GM18907 (cell line): ENCODE measurements around the gene CDH23.

Experiments
- ATAC-seq: cut with Tn5 transposase; IDR thresholded peaks from one replicate; pipeline ENCODE4 v1.9.1; 2021; ENCODE audit warnings: mild to moderate bottlenecking, moderate library complexity; ENCODE audit not compliant: unreplicated experiment

Gene CDH23

DNA sequence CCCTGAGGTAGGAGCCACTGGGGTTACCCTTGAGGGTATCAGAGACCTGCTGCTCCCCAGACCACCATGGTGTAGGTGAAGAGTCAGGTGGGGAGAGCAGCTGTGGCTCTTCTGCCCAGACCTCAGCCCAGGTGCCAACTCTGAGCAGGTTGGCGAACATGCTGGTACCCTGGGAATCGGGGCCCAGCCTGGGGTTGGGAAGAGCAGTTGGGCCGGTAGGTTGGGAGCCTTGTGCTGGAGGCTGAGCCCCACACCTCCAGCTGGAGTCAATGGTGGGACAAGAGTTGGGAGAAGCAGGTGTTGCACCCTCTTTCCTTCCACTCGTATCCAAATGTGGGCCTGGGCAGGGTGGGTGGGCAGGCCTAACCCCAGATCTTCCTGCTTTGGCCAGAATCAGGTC lies 114.5 kb downstream of the CDH23 start:
- ATAC-seq: no peak

DNA sequence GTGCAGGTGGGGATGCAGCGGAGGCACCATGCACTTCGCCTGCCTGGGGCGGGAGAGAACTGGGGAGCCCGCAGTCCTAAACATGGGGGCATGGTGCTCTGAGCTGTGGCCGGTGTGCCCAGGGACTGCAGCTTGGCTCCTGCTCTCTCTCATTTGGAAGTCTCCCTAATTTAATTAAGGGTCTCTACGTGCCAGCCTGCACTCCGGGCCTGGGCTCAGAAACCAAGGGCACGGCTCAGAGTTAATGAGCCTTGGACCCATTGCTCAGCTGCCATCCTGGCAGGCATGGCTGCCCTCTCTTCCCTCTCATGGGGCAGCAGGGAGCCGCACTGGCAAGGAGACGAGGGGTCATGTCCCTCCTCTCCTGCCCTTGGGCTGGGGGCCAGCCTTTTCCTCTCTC lies 115.6 kb downstream of the CDH23 start:
- no peak for ATAC-seq

DNA sequence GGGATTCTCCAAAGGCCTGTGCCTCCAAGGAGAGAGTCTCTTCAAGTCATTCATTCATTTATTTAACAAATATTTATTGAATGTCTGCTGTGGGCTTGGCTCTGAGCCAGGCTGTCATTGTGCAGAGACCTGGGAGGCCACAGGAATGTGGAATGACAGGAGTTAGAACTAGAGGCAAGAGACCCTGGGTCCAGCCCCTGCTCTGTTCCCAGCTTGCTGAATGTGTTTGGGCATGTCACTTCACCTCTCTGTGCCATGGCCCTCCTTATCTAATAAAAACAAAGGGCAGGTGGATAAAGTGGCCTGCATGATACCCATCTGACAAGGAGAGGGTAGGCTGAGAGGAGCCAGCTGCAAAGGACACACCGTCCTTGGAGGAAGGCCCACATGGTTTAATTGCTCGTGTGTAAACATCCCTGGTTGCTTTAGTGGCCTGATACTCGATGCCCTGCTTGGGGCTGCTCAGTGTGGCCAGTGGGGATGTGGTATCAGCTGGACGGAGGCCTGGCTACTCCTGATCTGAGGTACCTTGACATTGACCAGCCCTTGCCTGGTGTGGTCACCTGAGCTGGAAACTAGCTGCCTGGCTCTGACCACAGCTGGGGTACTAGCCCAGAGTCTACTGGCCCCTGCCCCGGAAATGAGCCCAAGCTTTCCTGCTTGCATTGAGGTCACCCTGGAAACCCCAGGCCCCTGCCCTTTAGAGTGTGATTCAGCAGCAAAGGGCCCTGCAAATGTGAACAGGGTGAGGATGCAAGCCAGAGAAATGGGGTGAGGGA lies 116.2 kb downstream of the CDH23 start:
- ATAC-seq: no peak

DNA sequence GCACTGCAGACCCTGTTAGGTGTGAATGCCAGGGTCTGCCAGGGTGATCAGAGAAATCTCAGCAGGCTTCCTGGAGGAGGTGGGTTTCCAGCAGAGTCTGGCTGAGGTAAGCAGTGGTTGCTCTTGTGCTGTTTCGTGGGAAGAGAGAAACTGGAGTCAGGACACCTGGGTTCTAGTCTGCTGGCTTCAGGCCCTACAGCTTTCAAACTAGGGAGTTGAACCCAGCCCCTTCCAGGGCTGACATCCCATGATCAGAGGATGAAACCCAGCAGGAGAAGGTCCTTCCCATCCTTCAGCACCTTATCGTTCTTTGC lies 116.8 kb downstream of the CDH23 start:
- ATAC-seq: no peak

DNA sequence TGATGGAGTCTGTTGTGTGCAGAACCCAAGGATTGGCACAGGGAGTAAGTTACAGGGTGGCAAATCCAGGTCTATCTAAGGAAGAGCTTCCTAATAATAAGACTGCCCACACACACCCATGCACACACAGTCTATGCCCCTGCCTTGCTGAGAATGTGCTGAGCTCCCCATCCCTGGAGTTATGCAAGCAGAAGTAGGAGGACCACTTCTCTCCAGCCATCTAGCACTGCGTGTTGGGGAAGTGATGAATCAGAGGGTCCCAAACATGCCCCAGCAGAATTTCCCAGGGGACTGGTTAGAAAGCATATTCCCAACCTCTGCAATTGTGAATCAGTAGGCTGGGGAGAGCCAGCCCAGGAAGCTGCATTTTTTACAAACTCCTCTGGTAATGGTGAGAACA lies 117.2 kb downstream of the CDH23 start:
- ATAC-seq: no peak

DNA sequence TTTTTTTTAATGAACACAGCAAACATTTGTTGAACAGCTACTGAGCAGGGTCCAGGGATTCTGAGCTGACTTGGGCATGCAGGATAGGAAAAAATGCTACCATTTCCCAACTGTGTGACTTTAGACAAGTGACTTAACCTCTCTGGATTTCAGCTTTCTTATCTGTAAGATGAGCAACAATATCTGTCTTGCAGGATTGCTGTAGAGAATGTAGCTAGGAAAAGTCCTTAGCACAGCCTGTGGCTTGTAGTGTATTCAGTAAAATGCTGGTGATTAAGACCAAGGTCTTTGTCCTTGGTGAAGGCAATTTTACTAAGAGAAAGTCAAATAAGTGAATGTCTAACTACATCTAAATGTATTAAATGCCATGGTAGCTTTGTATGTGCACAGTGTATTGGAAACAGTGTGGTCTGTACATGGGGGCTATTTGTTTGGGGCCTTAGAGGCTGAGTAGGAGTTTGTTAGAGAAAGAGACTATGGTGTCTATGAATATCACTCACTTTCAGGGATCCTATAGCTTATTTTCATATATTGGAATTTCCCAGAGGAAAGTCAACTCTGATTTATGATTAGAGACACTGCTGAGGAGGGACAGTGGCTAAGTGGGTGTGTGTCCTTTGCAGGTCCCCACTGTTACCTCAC lies 118.9 kb downstream of the CDH23 start:
- no peak for ATAC-seq

DNA sequence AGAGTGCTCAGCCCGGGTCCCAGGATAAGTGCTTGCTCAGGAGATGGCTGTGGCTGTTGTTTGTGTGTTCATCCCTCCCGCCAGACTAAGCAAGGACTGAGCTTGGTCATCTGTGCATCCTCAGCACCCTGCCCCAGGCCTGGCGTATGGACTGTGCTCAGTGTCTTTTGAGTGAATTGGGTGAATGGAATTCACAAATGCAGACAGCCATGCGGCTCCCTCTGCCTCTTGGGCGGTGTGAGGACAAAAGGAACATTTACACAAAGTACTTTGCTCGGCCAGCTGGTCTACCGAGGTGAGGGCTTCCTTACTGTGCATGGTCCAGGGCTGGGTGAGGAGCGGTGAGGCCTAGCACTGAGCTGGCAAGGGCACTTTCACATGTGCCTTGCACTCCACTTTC lies 120.2 kb downstream of the CDH23 start:
- ATAC-seq: no peak

DNA sequence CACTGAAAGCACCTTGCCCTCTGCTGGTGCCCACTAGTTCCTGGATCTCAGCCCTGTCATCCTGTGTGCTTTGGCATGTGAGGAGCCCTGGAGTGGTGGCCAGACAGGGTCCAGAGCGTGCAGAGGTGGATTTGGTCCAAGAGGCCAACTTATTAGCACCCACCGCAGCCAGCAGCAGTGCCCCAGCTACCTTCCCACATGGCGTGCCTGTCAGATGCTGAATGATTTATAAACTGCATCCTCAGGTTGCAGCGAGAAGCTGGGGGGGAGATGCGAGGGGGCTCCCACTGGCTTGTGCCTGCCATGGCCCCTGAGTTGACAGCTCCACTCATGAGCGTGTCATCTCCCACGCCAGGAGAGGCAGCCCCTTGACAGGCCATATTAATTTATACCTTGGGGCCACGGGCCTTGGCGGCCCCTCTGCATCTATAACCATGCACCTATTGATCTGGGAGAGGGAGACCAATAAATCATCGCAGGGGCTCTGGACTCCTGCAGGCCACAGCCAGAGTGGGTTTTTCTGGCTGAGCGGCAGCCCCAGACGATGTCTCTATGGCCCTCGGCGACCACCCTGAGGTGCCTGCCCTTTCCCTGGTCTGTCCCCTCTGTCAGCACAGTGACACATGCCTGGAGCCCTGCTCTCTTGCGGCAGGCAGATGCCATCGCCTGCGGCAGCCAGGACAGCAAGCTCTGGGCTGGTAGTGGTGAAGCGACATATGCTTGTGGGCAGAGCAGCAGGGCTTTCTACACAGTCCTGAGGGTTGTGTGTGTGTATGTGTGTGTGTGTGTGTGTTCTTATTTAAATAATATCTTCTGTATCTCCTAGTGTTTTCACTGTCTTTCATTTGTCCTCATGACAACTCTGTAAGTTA lies 120.8 kb downstream of the CDH23 start:
- no peak for ATAC-seq

DNA sequence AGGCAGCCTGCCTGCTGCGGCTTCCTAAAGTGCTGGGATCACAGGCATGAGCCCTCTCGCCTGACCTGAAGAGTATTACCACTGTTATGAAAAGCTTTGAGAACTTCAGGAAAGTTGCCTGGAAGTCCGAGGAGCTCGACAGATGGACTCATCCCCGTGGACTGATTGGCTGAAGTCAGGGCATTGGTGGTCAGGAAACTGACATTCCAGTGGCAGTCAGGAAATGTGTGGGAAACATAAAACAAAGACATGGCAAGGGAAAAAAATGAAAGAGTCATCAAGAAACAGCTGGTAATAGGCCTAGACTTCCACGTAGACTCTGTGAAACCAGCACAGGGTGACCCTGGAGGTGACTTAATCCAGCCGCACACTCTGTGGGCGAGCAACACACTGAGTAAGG lies 123.3 kb downstream of the CDH23 start:
- no peak for ATAC-seq

DNA sequence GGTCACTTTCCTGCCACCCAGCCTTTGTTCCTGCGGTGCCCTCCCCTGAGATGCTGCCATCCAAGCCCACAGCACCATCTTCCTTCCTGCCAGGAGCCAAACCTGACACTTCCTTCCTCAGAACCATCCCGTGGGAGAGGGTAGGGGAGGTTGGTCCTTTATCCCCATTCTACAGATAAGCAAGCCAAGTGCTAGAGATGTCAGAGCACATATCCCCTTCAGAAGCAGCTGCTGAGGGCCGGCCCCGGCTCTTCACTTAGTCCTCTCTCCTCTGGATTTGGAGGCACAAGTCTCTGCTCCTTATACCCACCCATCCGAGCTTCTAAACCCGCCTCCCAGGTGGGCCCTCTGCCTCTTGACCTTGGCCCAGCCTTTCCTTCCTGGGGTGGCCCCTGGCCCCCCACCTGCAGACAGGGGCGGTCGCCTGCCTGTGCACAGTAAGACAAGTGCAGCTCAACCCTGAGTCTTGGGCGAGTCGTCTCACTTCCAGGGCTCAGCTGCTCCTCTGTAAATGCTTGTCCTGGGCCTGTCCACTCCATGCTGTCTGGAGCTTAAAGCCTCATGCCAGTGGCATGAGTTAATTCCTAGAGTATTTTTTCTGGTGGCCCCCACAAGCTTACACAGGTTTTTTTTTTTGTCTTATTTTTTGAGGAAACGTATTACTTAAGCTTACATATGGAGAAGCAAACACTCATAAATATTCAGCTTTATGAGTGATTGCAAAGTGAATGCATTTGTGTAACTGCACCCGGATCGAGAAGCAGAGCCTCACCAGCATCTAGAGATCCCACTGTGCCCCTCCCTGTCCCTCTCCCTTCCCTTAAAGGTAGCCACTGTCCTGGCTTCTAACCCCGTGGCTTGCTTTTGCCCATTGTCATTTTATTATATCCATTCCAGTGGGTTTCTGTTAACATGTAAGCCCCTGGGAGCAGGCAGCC lies 125.1 kb downstream of the CDH23 start:
- no peak for ATAC-seq

DNA sequence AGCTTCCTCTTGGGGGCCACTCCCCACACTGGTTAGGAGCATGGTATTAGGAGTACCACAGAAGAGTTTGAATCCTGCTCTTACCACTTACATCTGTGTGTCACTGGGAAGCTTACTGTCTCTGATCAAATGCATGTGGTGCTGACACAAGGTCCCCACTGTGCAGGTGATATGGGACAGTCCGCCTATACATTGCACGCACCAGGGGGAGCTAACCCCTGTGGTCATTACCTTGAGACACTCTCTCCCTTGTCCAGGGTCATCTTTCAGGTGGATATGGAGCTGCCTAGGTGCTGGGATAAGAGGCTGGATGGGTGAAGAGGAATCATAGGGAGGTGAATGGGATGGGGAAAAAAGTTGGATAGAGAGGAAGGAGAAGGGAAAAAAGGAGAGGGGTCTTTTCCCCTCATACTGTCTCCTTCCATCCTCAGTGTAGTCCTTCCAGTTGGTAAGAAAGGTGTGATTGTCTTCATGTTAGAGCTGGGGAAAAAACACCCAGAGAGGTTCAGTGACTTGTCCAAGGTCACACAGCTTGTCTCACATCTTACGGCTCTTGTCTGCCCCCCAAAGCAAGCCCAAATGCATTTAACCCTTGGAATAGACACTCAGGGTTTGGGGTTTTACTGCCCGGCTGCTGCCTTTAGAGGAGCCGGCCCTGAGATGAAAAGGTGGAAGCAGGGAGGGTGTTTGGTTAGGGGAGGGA lies 125.9 kb downstream of the CDH23 start:
- no peak for ATAC-seq

DNA sequence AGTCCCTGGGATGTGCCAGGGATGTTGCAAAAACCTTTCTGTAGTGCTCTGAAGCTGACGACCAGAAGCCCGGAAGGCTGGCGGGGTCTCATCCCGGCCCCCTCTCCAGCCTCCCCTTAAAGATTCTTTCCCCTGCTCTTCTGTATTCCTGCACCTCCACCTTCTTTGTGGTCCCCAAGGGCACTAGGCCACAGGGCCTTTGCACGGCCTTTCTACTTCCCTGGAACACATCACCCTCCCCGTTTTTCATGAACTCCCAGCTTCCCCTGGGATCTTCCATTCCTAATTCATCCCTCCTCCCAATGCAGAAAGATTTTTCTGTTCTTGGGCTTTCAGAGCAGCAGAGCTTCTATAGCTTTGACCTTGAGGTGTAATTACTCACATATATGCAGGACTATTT lies 127.0 kb downstream of the CDH23 start:
- no peak for ATAC-seq

DNA sequence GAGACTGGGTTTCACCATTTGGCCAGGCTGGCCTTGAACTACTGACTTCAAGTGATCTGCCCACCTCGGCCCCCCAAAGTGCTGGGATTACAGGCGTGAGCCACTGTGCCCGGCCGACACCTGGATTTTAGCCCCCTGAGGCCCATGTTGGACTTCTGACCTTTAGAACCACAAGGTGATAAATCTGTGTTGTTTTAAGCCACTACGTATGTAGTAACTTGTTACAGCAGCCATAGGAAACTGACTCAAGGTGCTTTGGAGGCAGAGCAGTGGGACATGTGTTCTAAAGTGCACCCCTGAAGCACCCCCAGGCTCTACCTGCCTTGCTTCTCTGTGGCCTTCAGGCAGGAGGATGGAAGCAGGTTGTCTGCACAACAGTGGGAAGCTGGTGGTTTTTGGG lies 128.4 kb downstream of the CDH23 start:
- ATAC-seq: no peak

DNA sequence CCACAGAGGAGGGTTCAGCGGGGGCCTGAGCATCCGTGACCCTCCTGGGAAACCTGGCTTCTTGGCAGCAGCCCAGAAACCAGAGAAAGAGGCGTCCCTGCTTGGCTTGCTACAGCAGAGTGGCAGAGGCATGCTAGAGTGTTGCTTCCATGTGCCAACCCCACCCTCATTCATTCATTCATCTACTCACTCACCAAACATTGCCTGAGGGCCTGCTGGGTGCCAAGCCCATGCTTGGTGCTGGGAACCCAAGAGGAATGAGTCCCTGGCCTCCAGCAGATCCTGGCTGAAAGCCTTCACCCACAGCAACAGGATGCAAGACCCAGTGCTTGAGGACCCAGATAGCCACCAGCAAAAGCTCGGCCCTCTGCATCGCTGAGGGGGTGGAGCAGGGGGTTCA lies 129.0 kb downstream of the CDH23 start:
- no peak for ATAC-seq

DNA sequence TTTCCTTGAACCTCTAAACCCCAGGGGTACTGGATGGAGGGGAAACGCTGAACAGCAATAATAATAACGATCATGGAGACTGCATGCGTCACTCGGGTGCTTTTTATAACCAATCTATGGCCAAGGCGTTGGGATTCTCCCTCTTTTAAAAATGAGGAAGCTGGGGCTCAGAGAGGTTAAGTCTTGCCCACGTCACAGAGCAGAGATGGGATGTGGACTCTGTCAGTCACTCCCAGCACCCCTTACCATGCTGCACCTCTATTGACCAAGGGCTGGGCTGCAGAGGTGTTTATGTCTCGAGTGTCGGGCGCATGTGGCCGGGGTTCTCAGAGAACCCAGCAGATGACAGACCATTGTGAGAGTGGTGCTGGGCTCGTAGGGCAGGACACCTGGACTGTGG lies 129.9 kb downstream of the CDH23 start:
- no peak for ATAC-seq

DNA sequence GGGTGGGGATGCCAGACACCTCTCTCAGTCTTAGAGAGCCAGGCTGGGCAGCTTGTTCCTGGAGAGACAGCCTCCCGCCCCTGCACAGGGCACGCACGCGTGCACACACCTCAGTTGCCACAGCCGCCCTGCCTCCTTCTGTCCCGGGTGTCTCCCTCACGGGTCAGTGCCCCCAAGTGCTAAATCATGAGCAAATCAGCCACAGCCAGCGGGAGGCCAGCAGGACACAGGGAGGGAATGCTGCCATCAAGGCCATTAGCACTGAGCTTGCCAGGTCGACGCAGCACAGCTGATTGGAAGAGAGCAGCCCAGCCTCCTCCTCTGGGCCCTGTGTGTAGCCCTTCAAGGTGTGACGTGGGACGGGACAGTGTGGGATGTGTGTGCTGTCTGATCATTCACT lies 130.4 kb downstream of the CDH23 start:
- ATAC-seq: no peak

DNA sequence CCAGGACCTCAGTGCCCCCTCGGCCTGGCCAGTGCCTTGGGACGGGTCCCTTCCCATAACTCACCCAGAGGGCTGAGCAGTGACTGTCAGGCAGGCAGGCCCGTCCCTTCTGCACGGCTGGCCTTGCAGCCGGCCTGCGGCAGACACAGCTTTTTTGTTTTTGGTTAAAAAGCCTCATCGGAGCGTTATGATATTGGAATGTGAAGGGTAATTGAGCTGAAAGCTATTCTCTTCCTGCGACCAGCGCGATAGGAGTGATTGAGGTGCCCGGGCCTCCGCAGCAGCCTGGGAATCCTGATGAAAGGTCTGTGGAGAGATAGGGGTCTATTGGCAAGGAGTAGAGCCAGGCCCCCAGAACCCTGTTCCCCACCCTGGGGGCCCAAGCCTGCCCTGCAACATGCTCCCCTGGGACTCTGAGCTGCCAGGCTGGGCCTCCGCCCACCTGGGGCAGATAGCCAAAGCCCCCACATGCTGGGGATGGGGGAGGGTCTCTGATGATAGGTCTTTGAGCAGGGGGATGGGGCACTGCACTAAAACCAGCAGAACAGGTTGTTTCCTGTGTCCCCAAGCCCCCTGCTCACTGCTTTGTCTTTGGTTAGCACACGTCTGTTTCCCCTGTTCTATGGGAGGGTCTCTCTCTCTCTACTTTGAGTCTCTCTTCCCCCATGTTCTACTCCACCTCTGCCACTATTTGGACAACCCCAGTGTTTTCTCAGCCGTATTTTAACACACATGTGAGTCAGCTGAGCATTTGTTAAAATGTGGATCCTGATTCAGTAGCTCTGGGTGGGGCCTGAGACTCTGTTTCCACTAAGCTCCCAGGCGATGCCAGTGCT lies 131.9 kb downstream of the CDH23 start:
- ATAC-seq: no peak

DNA sequence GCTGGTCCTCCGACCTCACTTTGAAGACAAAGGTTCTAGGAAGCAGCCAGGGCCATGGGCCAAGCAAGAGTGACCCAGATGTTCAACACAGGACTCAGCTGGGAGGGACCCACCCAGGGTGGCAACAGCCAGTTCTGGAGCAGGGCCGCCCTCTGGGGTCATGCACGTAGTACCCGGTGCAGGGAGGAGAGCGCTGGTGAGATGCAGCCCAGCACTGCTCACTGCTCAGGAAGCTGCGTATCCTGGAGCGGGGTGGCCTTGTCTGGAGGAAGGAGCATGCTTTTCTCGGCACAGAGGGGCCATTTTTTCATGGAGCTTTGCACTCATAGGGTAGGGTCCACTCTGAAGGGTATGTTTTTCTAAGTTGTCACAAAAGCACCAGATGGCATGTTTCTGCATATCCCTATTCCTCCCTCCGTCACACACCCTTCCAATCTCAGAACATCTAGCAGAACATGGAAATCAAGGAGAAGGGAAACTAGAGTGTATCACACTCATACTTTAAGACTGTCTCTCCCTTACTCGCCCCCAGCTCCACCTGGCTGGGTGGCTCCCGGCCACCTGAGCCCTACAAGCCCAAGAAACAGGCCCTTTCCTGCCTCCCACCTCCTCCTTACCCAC lies 132.6 kb downstream of the CDH23 start:
- no peak for ATAC-seq

DNA sequence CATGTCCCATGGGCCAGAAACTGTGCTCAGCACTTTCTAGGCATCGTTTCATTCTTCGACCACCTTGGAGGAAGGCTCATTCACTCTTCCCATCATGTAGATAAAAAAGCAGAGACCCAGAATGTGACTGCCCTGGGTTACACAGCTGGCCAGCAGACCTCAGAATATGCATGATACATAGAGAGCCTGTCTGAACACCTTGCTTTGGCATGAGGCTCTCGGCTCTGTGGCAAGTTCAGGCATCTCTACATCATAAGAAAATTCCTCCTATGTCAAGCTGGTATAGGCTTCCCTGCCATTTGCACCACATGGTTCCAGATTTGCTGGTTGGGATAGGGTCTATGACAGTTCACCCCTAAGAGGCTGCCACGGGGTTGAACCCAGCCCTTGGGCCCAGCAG lies 134.1 kb downstream of the CDH23 start:
- no peak for ATAC-seq
